ENCODE measurements around the gene IL1RAP. TPM values are rescaled to one million over a fixed set of nuclear protein-coding genes. Genes with fewer than 3 reads are reported as not detected.

The IL1RAP gene
- total and polyA plus RNA-seq, 2 experiments from 2014 or later, result 3.6 to 5.0 TPM

GRCh38 chr3:190566043-190566933 is 52.4 kb downstream of the IL1RAP start:
- ATAC-seq, result no peak
- Mint-ChIP-seq H3K36me3 (ENCODE audit: low read depth) (no peaks in the 10 kb centered on the region), H3K9me3 (no peaks in the 10 kb centered on the region), H3K27ac (no peak overlapping the region; the same call in 1 of the 2 replicates), H3K4me1 (peaks cover 33% of the 10 kb centered on the region), H3K27me3 (ENCODE audit: insufficient read depth, low read depth, poor library complexity) (peaks cover 1% of the 10 kb centered on the region), H3K4me3 (no peak overlapping the region)
- DNase-seq (ENCODE audit: low spot score), result peak; percentile 24
- H3K4me2 ChIP-seq, result no peak overlapping the region
- no peaks in the 10 kb centered on the region for H3K79me2 ChIP-seq (replicated peaks; ENCODE audit: insufficient read depth)
- peaks cover 6% of the 10 kb centered on the region; the same call in 1 of the 2 replicates for H3K4me1 ChIP-seq (ENCODE audit: insufficient read depth)
- H4K20me1 ChIP-seq (replicated peaks; ENCODE audit: insufficient read depth), result no peaks in the 10 kb centered on the region
- no peaks in the 10 kb centered on the region for H3K27me3 ChIP-seq (ENCODE audit: insufficient read depth)
- H3K36me3 ChIP-seq (ENCODE audit: insufficient read depth), result no peaks in the 10 kb centered on the region
- no peak overlapping the region for H3K4me3 ChIP-seq
- no peak overlapping the region for H2AFZ ChIP-seq
- H3K27ac ChIP-seq (ENCODE audit: low read depth), result 0 out of 2 replicates have a peak overlapping the region, but pooled peaks have one; percentile 18
- H3K9me2 ChIP-seq (ENCODE audit: insufficient read depth), result no peaks in the 10 kb centered on the region
- H3F3A ChIP-seq (replicated peaks; ENCODE audit: low read depth), result no peaks in the 10 kb centered on the region
- TF ChIP-seq CREB1 (CRISPR knock-in tag; IDR thresholded peaks at IDR 0.05; ENCODE audit: low read depth) (no peak), CTCF (conservative IDR thresholded peaks at IDR 0.05; ENCODE audit: low read depth in 2 of 2) (no peak), STAT1 (IDR thresholded peaks at IDR 0.05; ENCODE audit: unreplicated experiment) (no peak), ZNF114 (CRISPR knock-in tag; IDR thresholded peaks at IDR 0.05) (no peak), POLR2AphosphoS5 (IDR thresholded peaks at IDR 0.05; ENCODE audit: low read depth) (no peak), ZNF462 (CRISPR knock-in tag; IDR thresholded peaks at IDR 0.05) (no peak), JUNB (IDR thresholded peaks at IDR 0.05; ENCODE audit: unreplicated experiment) (no peak), ZNF331 (CRISPR knock-in tag; IDR thresholded peaks at IDR 0.05; ENCODE audit: low read depth) (no peak), EZH2 (IDR thresholded peaks at IDR 0.05; ENCODE audit: low read depth, unreplicated experiment) (no peak), NANOG (IDR thresholded peaks at IDR 0.05; ENCODE audit: borderline replicate concordance) (no peak), EZH2phosphoT487 (IDR thresholded peaks at IDR 0.05; ENCODE audit: unreplicated experiment) (no peak), REST (IDR thresholded peaks at IDR 0.05; ENCODE audit: unreplicated experiment) (no peak), ETS1 (IDR thresholded peaks at IDR 0.05) (no peak)
